ENCODE results near the gene SOX1.

GRCh38 chr13:112116187-112116950 is 49.4 kb downstream of the SOX1 start:
- TF ChIP-seq, protein P1, sequence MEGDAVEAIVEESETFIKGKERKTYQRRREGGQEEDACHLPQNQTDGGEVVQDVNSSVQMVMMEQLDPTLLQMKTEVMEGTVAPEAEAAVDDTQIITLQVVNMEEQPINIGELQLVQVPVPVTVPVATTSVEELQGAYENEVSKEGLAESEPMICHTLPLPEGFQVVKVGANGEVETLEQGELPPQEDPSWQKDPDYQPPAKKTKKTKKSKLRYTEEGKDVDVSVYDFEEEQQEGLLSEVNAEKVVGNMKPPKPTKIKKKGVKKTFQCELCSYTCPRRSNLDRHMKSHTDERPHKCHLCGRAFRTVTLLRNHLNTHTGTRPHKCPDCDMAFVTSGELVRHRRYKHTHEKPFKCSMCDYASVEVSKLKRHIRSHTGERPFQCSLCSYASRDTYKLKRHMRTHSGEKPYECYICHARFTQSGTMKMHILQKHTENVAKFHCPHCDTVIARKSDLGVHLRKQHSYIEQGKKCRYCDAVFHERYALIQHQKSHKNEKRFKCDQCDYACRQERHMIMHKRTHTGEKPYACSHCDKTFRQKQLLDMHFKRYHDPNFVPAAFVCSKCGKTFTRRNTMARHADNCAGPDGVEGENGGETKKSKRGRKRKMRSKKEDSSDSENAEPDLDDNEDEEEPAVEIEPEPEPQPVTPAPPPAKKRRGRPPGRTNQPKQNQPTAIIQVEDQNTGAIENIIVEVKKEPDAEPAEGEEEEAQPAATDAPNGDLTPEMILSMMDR (IDR thresholded peaks at IDR 0.05; ENCODE audit: low read depth, low read length, missing input control): no peak
- TF ChIP-seq MAX (IDR thresholded peaks at IDR 0.05) (no peak), TAF1 (conservative IDR thresholded peaks at IDR 0.05) (no peak), GABPA (IDR thresholded peaks at IDR 0.05 in 1 of 2, conservative IDR thresholded peaks at IDR 0.05 in 1 of 2) (no peak), RAD21 (IDR thresholded peaks at IDR 0.05) (no peak), SP1 (IDR thresholded peaks at IDR 0.05) (no peak)
